SK-N-SH treated with all-trans-retinoic acid at 6 μM for 48 hours (cell line): Measurements from ENCODE around the gene RING1.
A peak's percentile ranks its signal among the peaks of the same experiment; 100 is the strongest.

Experiments
- ATAC-seq: fragments of 200-7000 bp; cut with Tn5 transposase; 3 replicates; pipeline ENCODE4 v1.9.1; 2020; ENCODE audit warnings: mild to moderate bottlenecking, moderate library complexity
- ARNTL ChIP-seq: fragments of 450-650 bp; formaldehyde crosslinking; IDR thresholded peaks from 2 replicates; pipeline ENCODE4 v1.5.0; 2020; ENCODE audit warnings: low read depth, mild to moderate bottlenecking, moderate library complexity, borderline replicate concordance
- BACH2 ChIP-seq: fragments of 250-450 bp; sonication (Bioruptor Pico); IDR thresholded peaks from 2 replicates; pipeline ENCODE4 v1.9.0; 2021; ENCODE audit warnings: mild to moderate bottlenecking, borderline replicate concordance
- CREB5 ChIP-seq: fragments of 250-450 bp; sonication (Bioruptor Pico); IDR thresholded peaks from 2 replicates; pipeline ENCODE4 v1.5.1; 2020; ENCODE audit warnings: low read depth, mild to moderate bottlenecking, moderate library complexity
- CSDC2 ChIP-seq: fragments of 250-450 bp; sonication (Bioruptor Pico); IDR thresholded peaks from 2 replicates; pipeline ENCODE4 v1.5.0; 2020; ENCODE audit warnings: mild to moderate bottlenecking, moderate library complexity
- CSRNP3 ChIP-seq: fragments of 250-450 bp; sonication (Bioruptor Pico); IDR thresholded peaks from 2 replicates; pipeline ENCODE4 v1.5.1; 2021; ENCODE audit warnings: mild to moderate bottlenecking, moderate library complexity
- ESRRG ChIP-seq: fragments of 250-450 bp; sonication (Bioruptor Pico); IDR thresholded peaks from 2 replicates; pipeline ENCODE4 v1.6.1; 2021; ENCODE audit warnings: mild to moderate bottlenecking
- GLIS3 ChIP-seq: fragments of 250-450 bp; sonication (Bioruptor Pico); IDR thresholded peaks from 2 replicates; pipeline ENCODE4 v1.5.0; 2020; ENCODE audit warnings: mild to moderate bottlenecking, moderate library complexity
- ISL1 ChIP-seq: fragments of 250-450 bp; sonication (Bioruptor Pico); IDR thresholded peaks from 2 replicates; pipeline ENCODE4 v2.1.2; 2022; ENCODE audit warnings: mild to moderate bottlenecking, moderate library complexity
- OSR1 ChIP-seq: fragments of 250-450 bp; sonication (Bioruptor Pico); IDR thresholded peaks from 2 replicates; pipeline ENCODE4 v1.8.0; 2022; ENCODE audit warnings: moderate library complexity, mild to moderate bottlenecking, inconsistent platforms
- POU6F1 ChIP-seq: fragments of 250-450 bp; sonication (Bioruptor Pico); IDR thresholded peaks from 2 replicates; pipeline ENCODE4 v1.8.0; 2021; ENCODE audit warnings: low read depth, mild to moderate bottlenecking, moderate library complexity, borderline replicate concordance
- RARB ChIP-seq: fragments of 250-450 bp; sonication (Bioruptor Pico); IDR thresholded peaks from 2 replicates; pipeline ENCODE4 v1.8.0; 2021; ENCODE audit warnings: mild to moderate bottlenecking, moderate library complexity
- SNAI2 ChIP-seq: fragments of 250-450 bp; sonication (Bioruptor Pico); IDR thresholded peaks from 2 replicates; pipeline ENCODE4 v1.5.0; 2020; ENCODE audit warnings: mild to moderate bottlenecking, moderate library complexity
- TCF4 ChIP-seq: fragments of 250-450 bp; sonication (Bioruptor Pico); IDR thresholded peaks from 2 replicates; pipeline ENCODE4 v1.8.0; 2021; ENCODE audit warnings: mild to moderate bottlenecking, moderate library complexity, borderline replicate concordance
- TOX ChIP-seq: fragments of 250-450 bp; sonication (Bioruptor Pico); IDR thresholded peaks from 2 replicates; pipeline ENCODE4 v1.8.0; 2021; ENCODE audit warnings: mild to moderate bottlenecking, moderate library complexity, borderline replicate concordance
- TSHZ2 ChIP-seq: fragments of 250-450 bp; sonication (Bioruptor Pico); IDR thresholded peaks from 2 replicates; pipeline ENCODE4 v1.5.0; 2020; ENCODE audit warnings: mild to moderate bottlenecking, moderate library complexity
- ZC3H10 ChIP-seq: fragments of 250-450 bp; sonication (Bioruptor Pico); IDR thresholded peaks from 2 replicates; pipeline ENCODE4 v1.5.1; 2021; ENCODE audit warnings: mild to moderate bottlenecking, moderate library complexity
- ZFP3 ChIP-seq: fragments of 250-450 bp; sonication (Bioruptor Pico); IDR thresholded peaks from 2 replicates; pipeline ENCODE4 v1.5.0; 2020; ENCODE audit warnings: mild to moderate bottlenecking, moderate library complexity
- ZFP30 ChIP-seq: fragments of 450-650 bp; formaldehyde crosslinking; IDR thresholded peaks from 2 replicates; pipeline ENCODE4 v1.5.0; 2022; ENCODE audit warnings: mild to moderate bottlenecking, moderate library complexity
- ZNF565 ChIP-seq: fragments of 450-650 bp; formaldehyde crosslinking; conservative IDR thresholded peaks from 2 replicates; pipeline ENCODE4 v1.5.0; 2020; ENCODE audit warnings: low read depth, mild to moderate bottlenecking, moderate library complexity
- ZNF70 ChIP-seq: fragments of 450-650 bp; formaldehyde crosslinking; IDR thresholded peaks from 2 replicates; pipeline ENCODE4 v1.5.0; 2020; ENCODE audit warnings: mild to moderate bottlenecking, moderate library complexity
- ZNF8 ChIP-seq: fragments of 450-650 bp; formaldehyde crosslinking; IDR thresholded peaks from 2 replicates; pipeline ENCODE4 v1.5.0; 2020; ENCODE audit warnings: mild to moderate bottlenecking, moderate library complexity

The RING1 gene

GRCh38 chr6:33208091-33208967 is at the start of gene RING1:
RING1 (plus strand) TSS chr6:33208500; CDS start chr6:33208823, 323 bp downstream.
- ATAC-seq: peak; percentile 50
- TF ChIP-seq ZC3H10 (CRISPR knock-in tag) (no peak), CREB5 (CRISPR knock-in tag) (no peak), GLIS3 (CRISPR knock-in tag) (0 out of 2 replicates have a peak, but pooled peaks have one; percentile 64), CSDC2 (no peak), CSRNP3 (CRISPR knock-in tag) (no peak), ZFP3 (CRISPR knock-in tag) (0 out of 2 replicates have a peak, but pooled peaks have one; percentile 42), TSHZ2 (CRISPR knock-in tag) (peak; percentile 34; the same call in 1 of the 2 replicates), ARNTL (CRISPR knock-in tag) (no peak), ISL1 (CRISPR knock-in tag) (no peak), ZNF8 (CRISPR knock-in tag) (no peak), OSR1 (CRISPR knock-in tag) (no peak)

GRCh38 chr6:33160096-33160495 is 48.2 kb upstream of the RING1 start:
- ATAC-seq: no peak
- TF ChIP-seq ARNTL (CRISPR knock-in tag) (no peak), ZFP3 (CRISPR knock-in tag) (no peak), TOX (no peak), CREB5 (CRISPR knock-in tag) (no peak), ZNF8 (CRISPR knock-in tag) (no peak), POU6F1 (no peak), BACH2 (CRISPR knock-in tag) (no peak), ZNF70 (CRISPR knock-in tag) (no peak), CSRNP3 (CRISPR knock-in tag) (no peak), GLIS3 (CRISPR knock-in tag) (no peak)

- ATAC-seq: peak; percentile 15; the same call in 2 of the 3 replicates
- no peak for TF ChIP-seq ESRRG (CRISPR knock-in tag)
- TF ChIP-seq TCF4 (CRISPR knock-in tag): no peak
- no peak for TF ChIP-seq ZNF565
- no peak for TF ChIP-seq CREB5 (CRISPR knock-in tag)
- no peak for TF ChIP-seq ZFP30 (CRISPR knock-in tag)
- no peak for TF ChIP-seq ISL1 (CRISPR knock-in tag)
- TF ChIP-seq RARB (CRISPR knock-in tag): no peak
- TF ChIP-seq GLIS3 (CRISPR knock-in tag): no peak
- TF ChIP-seq ZNF8 (CRISPR knock-in tag): no peak
- TF ChIP-seq BACH2 (CRISPR knock-in tag): no peak
- no peak for TF ChIP-seq SNAI2 (CRISPR knock-in tag)
- no peak for TF ChIP-seq CSRNP3 (CRISPR knock-in tag)
Observed at GRCh38 chr6:33160728-33161344, 47.5 kb upstream of the RING1 start.
